HG02798 (cell line): ENCODE measurements around the gene PMAIP1.

Experiments used
- ATAC-seq: cut with Tn5 transposase; IDR thresholded peaks from one replicate; pipeline ENCODE4 v1.9.1; 2021; ENCODE audit warnings: mild to moderate bottlenecking; ENCODE audit not compliant: unreplicated experiment, poor library complexity

Gene PMAIP1

DNA sequence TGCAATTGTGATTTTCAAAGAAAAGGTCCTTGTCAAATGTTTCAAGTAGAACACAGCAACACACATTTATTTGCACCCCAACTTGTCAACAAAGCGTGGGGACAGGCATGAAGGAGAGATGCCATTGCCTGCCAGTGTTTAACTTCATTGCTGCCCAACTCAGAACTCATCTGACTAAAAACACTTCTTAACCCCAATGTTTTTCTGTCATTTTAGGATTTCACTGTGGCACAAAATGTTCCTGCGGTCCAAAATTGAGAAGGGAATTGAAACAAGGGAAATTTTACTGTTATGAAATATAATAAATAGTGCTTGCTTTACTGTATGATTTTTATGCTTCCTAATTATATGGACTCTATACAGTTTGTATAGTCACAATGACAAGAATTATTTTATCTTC, 45.7 kb downstream of the PMAIP1 start:
- ATAC-seq = no peak

DNA sequence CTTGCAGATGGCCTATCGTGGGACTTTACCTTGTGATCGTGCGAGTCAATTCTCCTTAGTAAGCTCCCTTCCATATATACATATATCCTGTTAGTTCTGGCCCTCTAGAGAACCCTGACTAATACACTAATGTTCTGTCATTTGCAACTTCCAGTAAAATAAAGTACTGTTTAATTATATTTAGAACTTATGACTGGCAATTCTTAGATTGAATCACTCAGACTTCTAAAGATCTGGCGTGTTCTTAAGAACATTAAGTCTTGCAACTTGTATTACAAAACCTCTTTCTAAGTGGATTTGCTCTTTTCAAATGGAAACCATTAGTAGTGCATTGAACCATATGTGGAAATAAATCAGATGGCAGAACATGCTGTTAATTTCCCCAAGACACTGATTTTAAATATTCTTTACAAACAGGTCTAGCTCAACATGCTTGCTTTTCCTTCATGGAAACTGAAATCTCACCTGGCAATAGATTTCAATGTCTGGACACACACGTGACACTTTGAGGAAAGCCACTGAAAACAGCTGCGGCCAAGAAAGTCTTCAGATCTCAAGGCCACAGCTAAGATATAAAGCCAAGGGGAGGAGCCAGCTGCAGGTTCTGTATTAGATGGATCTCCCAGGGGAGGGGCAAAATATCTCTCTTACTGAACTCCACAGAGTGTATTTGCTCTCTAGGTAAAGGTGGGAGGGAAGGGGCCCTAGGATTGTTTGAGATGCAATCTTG, 50.6 kb downstream of the PMAIP1 start:
- peak; percentile 83 for ATAC-seq

DNA sequence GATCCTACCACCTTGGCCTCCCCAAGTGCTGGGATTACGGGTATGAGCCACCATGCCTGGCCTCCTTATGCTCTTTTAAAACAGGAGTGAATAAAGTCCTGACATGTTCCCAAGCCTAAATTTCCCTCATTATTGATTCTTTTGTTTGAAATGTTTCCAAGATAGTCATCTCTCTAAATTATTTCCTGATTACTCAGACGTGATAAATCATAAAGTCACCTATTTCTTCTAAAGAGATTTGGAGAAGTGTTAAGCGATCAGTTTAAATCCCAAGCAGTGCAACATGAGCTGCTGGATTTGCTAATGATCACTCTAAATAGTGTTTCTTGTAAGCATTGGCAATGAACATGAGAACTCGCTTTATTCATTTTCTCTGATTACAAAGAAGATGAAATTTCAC, 51.8 kb downstream of the PMAIP1 start:
- no peak for ATAC-seq

DNA sequence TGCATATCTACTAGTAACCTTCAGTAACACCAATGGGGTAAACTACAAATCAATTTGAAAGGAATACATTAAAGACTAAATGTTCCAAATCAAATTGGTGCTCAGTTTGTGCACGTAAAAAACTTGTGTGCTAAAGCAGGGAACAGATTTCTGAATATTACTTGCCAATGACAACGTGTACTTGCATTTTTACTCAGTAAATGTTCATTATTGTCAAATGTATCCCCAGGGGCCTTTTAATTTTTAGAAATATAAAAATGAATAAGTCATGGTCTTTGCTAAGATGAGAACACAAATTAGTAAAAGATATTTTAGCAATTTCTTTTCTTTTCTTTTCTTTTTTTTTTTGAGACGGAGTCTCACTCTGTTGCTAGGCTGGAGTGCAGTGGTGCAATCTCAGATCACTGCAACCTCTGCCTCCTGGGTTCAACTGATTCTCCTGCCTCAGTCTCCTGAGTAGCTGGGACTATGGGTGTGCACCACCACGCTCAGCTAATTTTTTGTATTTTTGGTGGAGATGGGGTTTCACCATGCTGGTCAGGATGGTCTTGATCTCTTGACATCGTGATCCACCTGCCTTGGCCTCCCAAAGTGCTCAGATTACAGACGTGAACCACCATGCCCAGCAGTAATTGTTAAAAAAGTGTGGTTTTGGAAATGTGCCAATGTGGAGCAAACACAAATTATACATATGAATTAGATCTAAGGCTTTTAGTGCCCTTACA, 52.6 kb downstream of the PMAIP1 start:
- ATAC-seq = no peak
